Activated CD4-positive, alpha-beta T cell treated with anti-CD3 and anti-CD28 coated beads, Interleukin-2, amount 10 ng/mL, durations not matched to agents 7 days and 5 days (primary cell): ENCODE results near the gene NME2. TPM values are rescaled to one million over a fixed set of nuclear protein-coding genes. Genes with fewer than 3 reads are reported as not detected.

Source experiments
- CTCF ChIA-PET: fragments of 350-600 bp; sonication (Branson Sonifier 250); formaldehyde crosslinking; loops from one replicate; lab custom pipeline; 2021; ENCODE audit warnings: antibody characterized with exemption; lab: Charles Lee
- POLR2A ChIA-PET: fragments of 350-600 bp; sonication (Branson Sonifier 250); formaldehyde crosslinking; loops from one replicate; lab custom pipeline; 2021; ENCODE audit warnings: antibody characterized with exemption; lab: Charles Lee
- DNase-seq: peaks from one replicate; pipeline ENCODE4 v3.0.0-alpha.2; 2020
- H3K27ac Mint-ChIP-seq: one replicate; pipeline ENCODE4 v1.8.0; 2021; ENCODE audit warnings: mild to moderate bottlenecking, moderate library complexity, mixed read lengths
- H3K27me3 Mint-ChIP-seq: one replicate; pipeline ENCODE4 v1.8.0; 2021; ENCODE audit warnings: mixed read lengths
- H3K36me3 Mint-ChIP-seq: one replicate; pipeline ENCODE4 v1.8.0; 2021; ENCODE audit warnings: low read depth, mixed read lengths
- H3K4me1 Mint-ChIP-seq: one replicate; pipeline ENCODE4 v1.8.0; 2021; ENCODE audit warnings: mixed read lengths
- H3K4me3 Mint-ChIP-seq: one replicate; pipeline ENCODE4 v1.8.0; 2021; ENCODE audit warnings: mild to moderate bottlenecking, moderate library complexity, mixed read lengths
- H3K9me3 Mint-ChIP-seq: one replicate; pipeline ENCODE4 v1.8.0; 2021; ENCODE audit warnings: mixed read lengths
- total RNA-seq, 2 experiments: library from RNA; stranded (reverse); gene quantifications; one replicate each; pipeline ENCODE4 v1.2.3, GENCODE V29; 2021

Gene NME2
- total RNA-seq, 2 experiments from 2014 or later = 368 to 415 TPM

DNA sequence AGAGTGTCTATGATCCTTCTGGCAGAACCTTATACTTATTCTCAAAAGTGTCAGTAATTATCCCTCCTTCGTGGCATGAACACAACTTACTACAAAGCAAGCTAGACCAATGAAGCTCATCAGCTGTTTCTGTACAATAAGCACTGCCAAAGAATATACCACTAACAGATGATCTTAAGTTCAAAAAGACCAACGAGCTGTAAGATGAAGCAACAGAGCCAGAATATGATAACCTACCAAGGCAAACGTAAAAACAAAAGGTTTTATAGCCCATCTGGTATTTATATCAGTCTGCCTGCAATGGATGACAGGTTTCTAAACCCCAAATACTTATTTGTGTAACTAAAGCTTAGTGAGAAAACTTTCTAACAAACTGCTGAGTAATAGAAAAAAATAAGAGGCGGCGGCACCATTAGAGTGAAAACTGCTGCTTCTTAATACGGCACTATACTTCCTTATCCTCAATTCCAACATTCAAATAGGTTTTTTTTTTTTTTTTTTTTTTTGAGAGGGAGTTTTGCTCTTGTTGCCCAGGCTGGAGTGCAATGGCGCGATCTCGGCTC, 22.1 kb downstream of the NME2 start:
- Mint-ChIP-seq H3K9me3 (no peaks in the 10 kb centered on the region), H3K27me3 (no peaks in the 10 kb centered on the region), H3K36me3 (peaks cover 43% of the 10 kb centered on the region), H3K27ac (no peak overlapping the region), H3K4me1 (peaks cover 6% of the 10 kb centered on the region), H3K4me3 (no peak overlapping the region)
- POLR2A ChIA-PET = no interaction called here
- CTCF ChIA-PET = interaction anchor here (0.6 kb wide), 1 partner anchor 169 kb away, joined by 3 read pairs; no protein-coding TSS in a partner anchor
- no peak for DNase-seq

DNA sequence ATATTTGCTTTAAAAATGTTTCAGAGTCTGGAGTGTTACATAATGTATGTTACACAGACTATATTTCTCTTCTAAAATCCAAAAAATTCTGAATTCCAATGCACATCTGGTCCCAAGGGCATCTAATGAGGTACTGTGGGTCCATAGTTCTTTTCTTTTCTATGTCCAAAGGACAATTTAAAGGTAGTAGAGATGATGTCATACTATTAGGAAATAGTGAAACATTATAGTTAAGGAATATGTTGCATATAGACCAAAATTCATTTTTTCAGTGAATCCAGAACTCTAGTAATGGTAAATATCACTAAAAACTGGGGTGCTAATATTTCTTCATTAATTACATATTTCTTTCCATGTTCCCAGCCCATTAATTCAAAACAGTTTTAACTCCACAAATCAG, 23.0 kb downstream of the NME2 start:
- ChIA-PET POLR2A (no interaction called here), CTCF (interaction anchor here (0.5 kb wide), 1 partner anchor 1249 kb away, joined by 3 read pairs; no protein-coding TSS in a partner anchor)
- Mint-ChIP-seq H3K9me3 (no peaks in the 10 kb centered on the region), H3K27me3 (no peaks in the 10 kb centered on the region), H3K36me3 (peaks cover 44% of the 10 kb centered on the region), H3K27ac (no peak overlapping the region), H3K4me3 (no peak overlapping the region), H3K4me1 (peaks cover 6% of the 10 kb centered on the region)
- no peak for DNase-seq

DNA sequence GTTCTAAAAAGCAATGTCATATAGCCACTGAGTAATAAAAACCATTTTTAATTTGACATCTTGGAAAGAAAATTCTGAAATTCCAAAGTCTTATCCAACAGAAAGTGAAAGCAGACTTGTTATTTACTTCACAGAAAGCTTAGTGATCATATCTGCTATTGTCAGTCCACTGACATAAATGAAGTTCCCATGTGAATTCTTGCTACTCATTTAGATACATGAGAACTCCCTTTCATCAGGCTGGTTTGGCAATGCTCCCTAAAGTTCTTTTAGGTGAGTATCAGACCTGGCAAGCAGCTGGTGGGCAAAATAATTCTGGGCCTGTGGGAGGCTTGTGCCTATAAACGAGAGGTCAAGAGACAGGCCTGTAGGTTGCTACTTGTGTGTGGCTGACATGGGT, 23.4 kb downstream of the NME2 start:
- CTCF ChIA-PET = interaction anchor here (0.5 kb wide), 1 partner anchor 1250 kb away, joined by 3 read pairs; no protein-coding TSS in a partner anchor
- no peaks in the 10 kb centered on the region for H3K9me3 Mint-ChIP-seq
- POLR2A ChIA-PET = no interaction called here

DNA sequence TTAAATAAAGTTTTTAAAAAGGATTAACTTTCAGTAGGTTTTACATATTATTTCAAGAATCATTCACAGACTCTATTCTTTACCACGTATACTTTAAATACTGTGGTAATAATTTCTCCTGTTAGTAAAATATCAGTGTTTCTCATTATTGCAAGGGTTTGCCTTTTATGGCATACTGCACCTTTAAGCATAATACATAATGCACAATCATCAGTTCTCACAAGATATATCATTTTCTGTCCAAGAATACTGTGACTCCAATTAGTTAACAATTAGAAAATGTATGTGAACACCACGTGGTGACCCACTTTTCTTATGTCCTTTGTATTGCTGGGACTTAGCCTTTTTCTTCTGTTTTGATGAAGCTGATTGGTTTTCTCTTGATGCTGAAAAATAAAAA, 25.7 kb downstream of the NME2 start:
- H3K4me1 Mint-ChIP-seq = peaks cover 6% of the 10 kb centered on the region
- H3K27ac Mint-ChIP-seq = no peak overlapping the region
- peaks cover 30% of the 10 kb centered on the region for H3K36me3 Mint-ChIP-seq
- H3K9me3 Mint-ChIP-seq = no peaks in the 10 kb centered on the region
- DNase-seq = no peak
- H3K4me3 Mint-ChIP-seq = no peak overlapping the region
- ChIA-PET POLR2A (no interaction called here), CTCF (interaction anchor here (0.6 kb wide), 1 partner anchor 247 kb away, joined by 4 read pairs; no protein-coding TSS in a partner anchor)
- H3K27me3 Mint-ChIP-seq = no peaks in the 10 kb centered on the region

More for the DNA sequence above, 23.4 kb downstream of the NME2 start:
- H3K4me1 Mint-ChIP-seq = peaks cover 6% of the 10 kb centered on the region
- H3K27ac Mint-ChIP-seq = no peak overlapping the region
- no peaks in the 10 kb centered on the region for H3K27me3 Mint-ChIP-seq
- peaks cover 41% of the 10 kb centered on the region for H3K36me3 Mint-ChIP-seq
- no peak for DNase-seq
- no peak overlapping the region for H3K4me3 Mint-ChIP-seq

DNA sequence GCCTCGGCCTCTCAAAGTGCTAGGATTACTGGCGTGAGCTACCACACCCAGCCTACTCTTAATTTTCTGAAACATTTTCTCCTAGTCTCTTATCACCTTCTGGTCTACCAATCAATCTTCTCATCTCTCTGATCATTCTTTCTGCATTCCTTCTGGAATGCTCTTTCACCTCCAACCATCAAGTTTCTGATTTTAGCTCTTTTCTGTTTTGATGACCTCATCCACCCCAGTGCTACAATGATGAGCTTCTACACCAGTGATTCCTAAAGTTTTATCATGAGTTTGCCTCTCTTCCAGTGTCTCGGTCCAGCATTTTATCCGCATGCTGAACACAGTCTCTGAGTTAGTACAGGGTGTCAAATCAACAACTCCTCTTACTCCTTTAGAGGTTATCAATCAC, 31.5 kb downstream of the NME2 start:
- peaks cover 21% of the 10 kb centered on the region for H3K4me1 Mint-ChIP-seq
- CTCF ChIA-PET = interaction anchor here (0.6 to 1.4 kb wide), 2 partner anchors 17 to 21 kb away, joined by 3 read pairs; no protein-coding TSS in a partner anchor
- H3K9me3 Mint-ChIP-seq = no peaks in the 10 kb centered on the region
- DNase-seq = no peak
- no peaks in the 10 kb centered on the region for H3K27me3 Mint-ChIP-seq
- peaks cover 41% of the 10 kb centered on the region for H3K36me3 Mint-ChIP-seq
- H3K4me3 Mint-ChIP-seq = no peak overlapping the region
- H3K27ac Mint-ChIP-seq = peak overlapping the region; percentile 14
- POLR2A ChIA-PET = no interaction called here

DNA sequence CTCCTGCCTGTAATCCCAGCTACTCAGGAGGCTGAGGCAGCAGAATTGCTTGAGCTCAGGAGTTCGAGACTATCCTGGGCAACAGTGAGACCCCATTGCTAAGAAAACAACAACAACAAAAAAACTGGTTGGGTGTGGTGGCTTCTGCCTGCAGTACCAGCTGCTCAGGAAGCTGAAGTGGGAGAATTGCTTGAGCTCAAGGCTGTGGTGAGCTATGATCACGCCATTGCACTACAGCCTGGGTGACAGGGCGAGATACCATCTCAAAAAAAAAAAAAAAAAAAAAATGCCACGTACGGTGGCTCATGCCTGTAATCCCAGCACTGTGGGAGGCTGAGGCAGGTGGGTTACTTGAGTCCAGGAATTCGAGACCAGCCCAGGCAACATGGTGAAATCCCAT, 34.1 kb downstream of the NME2 start:
- ChIA-PET POLR2A (no interaction called here), CTCF (interaction anchor here (1.4 to 2.2 kb wide), 2 partner anchors 20 to 47 kb away, joined by 3 to 7 read pairs; partner anchors contain the start of gene NME1)
- no peaks in the 10 kb centered on the region for H3K27me3 Mint-ChIP-seq
- no peaks in the 10 kb centered on the region for H3K9me3 Mint-ChIP-seq
- H3K4me1 Mint-ChIP-seq = peaks cover 21% of the 10 kb centered on the region
- peaks cover 39% of the 10 kb centered on the region for H3K36me3 Mint-ChIP-seq
- H3K27ac Mint-ChIP-seq = peak overlapping the region; percentile 85
- DNase-seq = peak; percentile 63
- peak overlapping the region; percentile 5 for H3K4me3 Mint-ChIP-seq

DNA sequence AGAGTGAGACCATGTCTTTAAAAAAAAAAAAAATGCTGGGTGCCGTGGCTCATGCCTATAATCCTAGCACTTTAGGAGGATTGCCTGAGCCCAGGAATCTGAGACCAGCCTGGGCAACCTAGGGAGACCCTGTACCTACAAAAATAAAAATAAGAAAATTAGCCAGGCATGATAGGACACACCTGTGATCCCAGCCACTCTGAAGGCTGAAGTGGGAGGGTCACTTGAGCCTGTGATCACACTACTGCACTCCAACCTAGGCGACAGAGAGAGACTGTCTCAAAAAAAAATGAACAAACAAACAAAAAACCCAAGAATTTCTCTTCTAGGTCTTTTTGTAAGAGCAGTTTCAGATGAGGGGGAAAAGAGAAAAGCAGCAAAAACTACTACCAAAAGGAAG, 34.6 kb downstream of the NME2 start:
- H3K27me3 Mint-ChIP-seq = no peaks in the 10 kb centered on the region

DNA sequence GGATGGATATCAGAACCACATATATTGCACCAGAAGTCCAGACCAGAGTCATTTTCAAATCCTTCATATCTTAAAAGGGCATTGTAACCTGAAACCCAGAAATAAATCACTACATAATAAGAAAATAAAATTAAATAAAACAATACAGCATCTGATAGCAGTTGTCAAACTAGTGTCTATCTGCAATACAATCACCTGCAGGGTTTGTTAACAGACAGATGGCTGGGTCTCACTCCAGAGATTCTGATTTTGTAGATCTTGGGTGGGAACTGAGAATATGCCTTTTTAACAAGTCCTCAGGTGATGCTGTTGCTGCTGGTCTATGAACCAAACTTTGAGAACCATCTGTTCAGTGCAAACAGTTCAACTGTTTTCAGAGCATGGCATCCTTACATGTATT, 37.6 kb downstream of the NME2 start:
- H3K36me3 Mint-ChIP-seq = peaks cover 41% of the 10 kb centered on the region
- CTCF ChIA-PET = no interaction called here
- no peak overlapping the region for H3K27ac Mint-ChIP-seq
- peaks cover 21% of the 10 kb centered on the region for H3K4me1 Mint-ChIP-seq
- no peak for DNase-seq
- H3K9me3 Mint-ChIP-seq = no peaks in the 10 kb centered on the region
- H3K27me3 Mint-ChIP-seq = no peaks in the 10 kb centered on the region
- no peak overlapping the region for H3K4me3 Mint-ChIP-seq
- POLR2A ChIA-PET = no interaction called here

More for the DNA sequence above, 34.6 kb downstream of the NME2 start:
- Mint-ChIP-seq H3K36me3 (peaks cover 42% of the 10 kb centered on the region), H3K9me3 (no peaks in the 10 kb centered on the region), H3K4me1 (peaks cover 21% of the 10 kb centered on the region), H3K27ac (peak overlapping the region; percentile 85), H3K4me3 (no peak overlapping the region)
- ChIA-PET CTCF (interaction anchor here (1.4 kb wide), 1 partner anchor 21 kb away, joined by 3 read pairs; no protein-coding TSS in a partner anchor), POLR2A (no interaction called here)
- no peak for DNase-seq

DNA sequence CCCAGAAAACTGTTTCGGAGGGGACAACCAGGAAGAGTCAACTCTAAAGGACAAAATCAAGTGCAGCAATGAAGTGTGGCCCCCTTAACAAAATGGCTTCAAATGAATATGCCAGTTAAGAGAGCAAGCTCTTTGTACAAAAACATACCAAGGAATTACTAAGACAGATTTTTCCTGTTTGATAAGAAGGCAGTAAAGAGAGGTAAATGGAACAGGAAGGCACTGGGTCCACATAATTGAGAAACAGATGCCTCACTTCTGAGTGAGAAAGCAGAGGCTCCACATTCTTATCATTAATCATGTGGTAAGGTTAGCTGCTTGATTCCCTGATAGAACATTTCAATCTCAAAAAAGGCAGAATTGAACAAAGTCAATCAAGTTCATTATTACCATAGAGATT, 48.7 kb downstream of the NME2 start:
- Mint-ChIP-seq H3K9me3 (no peaks in the 10 kb centered on the region), H3K4me1 (no peaks in the 10 kb centered on the region), H3K27ac (no peak overlapping the region), H3K4me3 (no peak overlapping the region), H3K27me3 (no peaks in the 10 kb centered on the region), H3K36me3 (peaks cover 30% of the 10 kb centered on the region)
- DNase-seq = no peak
- ChIA-PET POLR2A (no interaction called here), CTCF (no interaction called here)

DNA sequence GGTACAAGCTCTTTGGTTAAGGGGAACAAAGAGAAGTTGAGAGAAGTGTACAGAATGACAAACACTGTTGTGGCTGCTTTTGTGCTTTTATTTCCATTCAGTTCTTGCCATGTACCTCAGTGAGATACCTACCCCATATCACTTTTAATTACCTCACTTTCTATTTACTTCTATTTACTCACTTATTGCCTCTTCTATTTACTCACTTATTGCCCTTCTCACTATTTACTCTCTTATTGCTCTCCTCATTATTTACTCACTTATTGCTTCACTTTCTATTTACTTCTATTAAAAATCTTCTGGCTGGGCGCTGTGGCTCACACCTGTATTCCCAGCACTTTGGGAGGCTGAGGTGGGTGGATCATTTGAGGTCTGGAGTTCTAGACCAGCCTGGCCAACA, 51.7 kb downstream of the NME2 start:
- ChIA-PET POLR2A (no interaction called here), CTCF (no interaction called here)
- no peak overlapping the region for H3K27ac Mint-ChIP-seq
- no peaks in the 10 kb centered on the region for H3K27me3 Mint-ChIP-seq
- no peaks in the 10 kb centered on the region for H3K4me1 Mint-ChIP-seq
- no peak overlapping the region for H3K4me3 Mint-ChIP-seq
- DNase-seq = no peak
- no peaks in the 10 kb centered on the region for H3K9me3 Mint-ChIP-seq
- peaks cover 24% of the 10 kb centered on the region for H3K36me3 Mint-ChIP-seq

DNA sequence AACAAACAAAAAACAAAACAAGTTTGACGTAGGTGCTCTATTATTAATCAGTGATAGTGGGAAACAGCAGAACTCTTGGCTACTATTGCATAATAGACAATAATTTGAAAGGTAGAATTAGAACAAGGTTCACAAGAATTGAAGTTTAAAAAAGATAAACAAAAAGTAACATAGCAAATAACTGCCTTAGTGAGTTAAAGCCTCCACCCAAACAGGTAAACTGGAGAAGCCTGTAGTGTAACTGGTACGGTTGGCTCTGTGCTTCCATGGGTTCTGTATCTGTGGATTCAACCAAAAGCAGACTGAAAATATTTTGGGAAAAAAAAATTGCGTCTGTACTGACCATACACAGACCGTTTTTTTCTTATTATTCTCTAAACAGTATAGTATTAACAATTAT, 55.1 kb downstream of the NME2 start:
- DNase-seq = no peak
- peaks cover 17% of the 10 kb centered on the region for H3K4me1 Mint-ChIP-seq
- H3K27me3 Mint-ChIP-seq = no peaks in the 10 kb centered on the region

More for the DNA sequence above, 55.1 kb downstream of the NME2 start:
- Mint-ChIP-seq H3K4me3 (no peak overlapping the region), H3K9me3 (no peaks in the 10 kb centered on the region), H3K36me3 (peaks cover 30% of the 10 kb centered on the region), H3K27ac (no peak overlapping the region)
- ChIA-PET POLR2A (no interaction called here), CTCF (no interaction called here)
